ENCODE data around the gene MGMT.

GRCh38 chr10:129778571-129778970 lies 311.5 kb downstream of the MGMT start:
- TF ChIP-seq POLR2A (IDR thresholded peaks at IDR 0.05; ENCODE audit: low read length) (no peak), GATA1 (IDR thresholded peaks at IDR 0.05; ENCODE audit: low read depth, low read length) (no peak)

Measured in erythroblast (primary cell).